Measurements from ENCODE around the gene CBLC.
"Not testable (repeated sequence)": the region's sequence is repeated elsewhere in the genome, so short reads cannot be mapped to it uniquely, and the experiment has no call there.

Gene CBLC

GRCh38 chr19:44765033-44765948 is 12.4 kb upstream of the CBLC start:
- no peak for DNase-seq (ENCODE audit: low spot score)

GRCh38 chr19:44765949-44766335 is 11.7 kb upstream of the CBLC start:
- no peak for DNase-seq (ENCODE audit: low spot score)

GRCh38 chr19:44767295-44768180 is 10.2 kb upstream of the CBLC start:
- no peak for DNase-seq (ENCODE audit: low spot score)

GRCh38 chr19:44770550-44771257 is 7.0 kb upstream of the CBLC start:
- DNase-seq (ENCODE audit: low spot score), result peak; percentile 95

GRCh38 chr19:44772144-44772543 is 5.5 kb upstream of the CBLC start:
- not testable (repeated sequence) for DNase-seq (ENCODE audit: low spot score)

- no peak for DNase-seq (ENCODE audit: low spot score)
Observed at GRCh38 chr19:44772959-44773358, 4.7 kb upstream of the CBLC start.

- DNase-seq (ENCODE audit: low spot score), result no peak
Observed at GRCh38 chr19:44775676-44776240, 1.9 kb upstream of the CBLC start.

GRCh38 chr19:44776402-44777096 is 1.1 kb upstream of the CBLC start:
- no peak for DNase-seq (ENCODE audit: low spot score)

GRCh38 chr19:44779150-44779549 is 1.5 kb downstream of the CBLC start:
- DNase-seq (ENCODE audit: low spot score), result no peak

GRCh38 chr19:44781694-44782093 is 4.0 kb downstream of the CBLC start:
- not testable (repeated sequence) for DNase-seq (ENCODE audit: low spot score)

GRCh38 chr19:44782729-44783128 is 5.0 kb downstream of the CBLC start:
- DNase-seq (ENCODE audit: low spot score), result no peak

GRCh38 chr19:44783545-44783944 is 5.9 kb downstream of the CBLC start:
- no peak for DNase-seq (ENCODE audit: low spot score)

- DNase-seq (ENCODE audit: low spot score), result no peak
Observed at GRCh38 chr19:44785271-44785670, 7.6 kb downstream of the CBLC start.

GRCh38 chr19:44785993-44786392 is 8.3 kb downstream of the CBLC start:
- DNase-seq (ENCODE audit: low spot score), result no peak

GRCh38 chr19:44788971-44789370 is 11.3 kb downstream of the CBLC start:
- DNase-seq (ENCODE audit: low spot score), result no peak

- no peak for DNase-seq (ENCODE audit: low spot score)
Observed at GRCh38 chr19:44789943-44790483, 12.3 kb downstream of the CBLC start.

GRCh38 chr19:44792281-44792680 is 14.6 kb downstream of the CBLC start:
- no peak for DNase-seq (ENCODE audit: low spot score)

GRCh38 chr19:44794610-44795009 is 16.9 kb downstream of the CBLC start:
- DNase-seq (ENCODE audit: low spot score), result no peak

- no peak for DNase-seq (ENCODE audit: low spot score)
Observed at GRCh38 chr19:44795398-44795987, 17.8 kb downstream of the CBLC start.

GRCh38 chr19:44796701-44797115 is 19.0 kb downstream of the CBLC start:
- DNase-seq (ENCODE audit: low spot score), result no peak
